GM12878 (cell line): ENCODE data around the gene CPSF3. TPM values are rescaled to one million over a fixed set of nuclear protein-coding genes. Genes with fewer than 3 reads are reported as not detected.

Experiments used
- ATAC-seq: fragments of 200-7000 bp; cut with Tn5 transposase; 3 replicates; pipeline ENCODE4 v1.9.1; 2020; ENCODE audit warnings: mild to moderate bottlenecking, moderate library complexity
- BruUV-seq: library from RNA; stranded (reverse); fragments of 400-500 nt; replicated peaks from 2 replicates; lab custom pipeline; 2021; lab: Mats Ljungman, UMichigan
- CTCF ChIA-PET: fragments of 300-600 bp; sonication (Branson Sonifier 250); formaldehyde crosslinking; extraction: SDS; loops from one replicate; lab custom pipeline; 2021; ENCODE audit warnings: inconsistent platforms; lab: Yijun Ruan, JAX
- POLR2A ChIA-PET: fragments of 350-600 bp; formaldehyde crosslinking; extraction: SDS; loops from one replicate; lab custom pipeline; 2021; ENCODE audit warnings: inconsistent platforms; lab: Charles Lee
- RAD21 ChIA-PET: fragments of 300-600 bp; sonication (Branson Sonifier 250); formaldehyde crosslinking; loops from one replicate; lab custom pipeline; 2023; ENCODE audit warnings: antibody characterized with exemption; ENCODE audit not compliant: unreplicated experiment; lab: Charles Lee
- SMC1A ChIA-PET: fragments of 300-600 bp; sonication (Branson Sonifier 250); formaldehyde crosslinking; loops from one replicate; lab custom pipeline; 2023; ENCODE audit not compliant: unreplicated experiment, uncharacterized antibody; lab: Charles Lee
- DNase-seq: peaks from one replicate; pipeline ENCODE4 v3.0.0-alpha.2; 2011; ENCODE audit warnings: low read depth, low spot score
- FAIRE-seq: peaks from 3 replicates; lab custom pipeline; 2011; peaks lifted over from hg19 to GRCh38; lab: Jason Lieb, UNC
- H2AFZ ChIP-seq: 2 replicates; pipeline ENCODE4 v1.6.0; 2011; ENCODE audit warnings: low read depth, low read length, control low read depth; ENCODE audit not compliant: control insufficient read depth
- H3K27ac ChIP-seq: 2 replicates; pipeline ENCODE4 v1.5.1; 2011; ENCODE audit warnings: control low read depth; ENCODE audit not compliant: control insufficient read depth, insufficient read depth
- H3K27me3 ChIP-seq, 2 experiments: replicated peaks in 1 of 2; 2 replicates each; pipeline versions ENCODE4 v1.6.0 to v1.6.1; 2011; ENCODE audit warnings: low read length in 1 of 2; ENCODE audit not compliant: control insufficient read depth in 2 of 2, insufficient read depth in 2 of 2
- H3K36me3 ChIP-seq, 2 experiments: 2 replicates each; pipeline ENCODE4 v1.5.1; 2011; ENCODE audit warnings: low read length in 1 of 2; ENCODE audit not compliant: control insufficient read depth in 2 of 2, insufficient read depth in 2 of 2
- H3K4me1 ChIP-seq: 2 replicates; pipeline ENCODE4 v1.6.1; 2011; ENCODE audit warnings: mild to moderate bottlenecking, low read length, moderate library complexity, mixed read lengths; ENCODE audit not compliant: control insufficient read depth, insufficient read depth
- H3K4me2 ChIP-seq: 2 replicates; pipeline ENCODE4 v1.6.0; 2011; ENCODE audit warnings: control low read depth; ENCODE audit not compliant: control insufficient read depth, insufficient read depth
- H3K4me3 ChIP-seq: fragments of 200-600 bp; sonication (generic); 2 replicates; pipeline ENCODE4 v1.5.1; 2016
- H3K79me2 ChIP-seq: 2 replicates; pipeline ENCODE4 v1.6.0; 2011; ENCODE audit warnings: low read length; ENCODE audit not compliant: control insufficient read depth, insufficient read depth
- H3K9ac ChIP-seq: 2 replicates; pipeline ENCODE4 v1.8.0; 2011; ENCODE audit warnings: low read length, control low read depth, mixed read lengths; ENCODE audit not compliant: control insufficient read depth, insufficient read depth
- H3K9me3 ChIP-seq: replicated peaks from 3 replicates; pipeline ENCODE4 v1.5.1; 2011; ENCODE audit warnings: mild to moderate bottlenecking, low read length; ENCODE audit not compliant: control insufficient read depth, insufficient read depth
- H4K20me1 ChIP-seq: 2 replicates; pipeline ENCODE4 v1.6.0; 2011; ENCODE audit not compliant: control insufficient read depth, insufficient read depth
- BCL11A ChIP-seq: IDR thresholded peaks from 2 replicates; pipeline ENCODE4 v1.6.1; 2011; ENCODE audit warnings: low read depth, low read length
- BRCA1 ChIP-seq: IDR thresholded peaks from 2 replicates; pipeline ENCODE4 v1.6.1; 2011; ENCODE audit warnings: low read depth, low read length, improper control_type of control experiment
- CBX3 ChIP-seq: fragments of 200-600 bp; sonication (generic); IDR thresholded peaks from 2 replicates; pipeline ENCODE4 v1.6.1; 2016; ENCODE audit warnings: low read depth, borderline replicate concordance
- CHD1 ChIP-seq: IDR thresholded peaks from 2 replicates; pipeline ENCODE4 v1.6.1; 2012; ENCODE audit warnings: low read depth, low read length, improper control_type of control experiment
- CHD4 ChIP-seq: fragments of 200-600 bp; sonication (generic); IDR thresholded peaks from 2 replicates; pipeline ENCODE4 v1.6.1; 2016; ENCODE audit warnings: mild to moderate bottlenecking
- EGR1 ChIP-seq, 2 experiments: IDR thresholded peaks; 1 replicate in 1 of 2; 2 replicates in 1 of 2; pipeline ENCODE4 v1.6.1; 2011 to 2012; ENCODE audit warnings: low read depth in 2 of 2, low read length in 2 of 2, borderline replicate concordance in 1 of 2, mild to moderate bottlenecking in 1 of 2, moderate library complexity in 1 of 2
- KLF5 ChIP-seq: fragments of 450-650 bp; IDR thresholded peaks from 2 replicates; pipeline ENCODE4 v1.6.1; 2014; ENCODE audit warnings: mild to moderate bottlenecking; ENCODE audit not compliant: partially characterized antibody
- NFIC ChIP-seq: IDR thresholded peaks from 2 replicates; pipeline ENCODE4 v1.6.1; 2012; ENCODE audit warnings: low read depth, mild to moderate bottlenecking, inconsistent platforms, low read length, moderate library complexity
- POLR2A ChIP-seq: IDR thresholded peaks from 2 replicates; pipeline ENCODE4 v1.6.1; 2011; ENCODE audit warnings: low read depth, mild to moderate bottlenecking, low read length
- POLR2AphosphoS2 ChIP-seq: IDR thresholded peaks from 2 replicates; pipeline ENCODE4 v1.6.1; 2011; ENCODE audit warnings: low read depth, mild to moderate bottlenecking, low read length, improper control_type of control experiment, moderate library complexity
- RAD21 ChIP-seq: IDR thresholded peaks from 2 replicates; pipeline ENCODE4 v1.6.1; 2011; ENCODE audit warnings: mild to moderate bottlenecking, low read depth, low read length, moderate library complexity; ENCODE audit not compliant: insufficient read depth
- RAD51 ChIP-seq: fragments of 450-650 bp; IDR thresholded peaks from 2 replicates; pipeline ENCODE4 v1.6.1; 2016; ENCODE audit warnings: moderate library complexity, mild to moderate bottlenecking, inconsistent platforms
- RB1 ChIP-seq: fragments of 450-650 bp; formaldehyde crosslinking; IDR thresholded peaks from 2 replicates; pipeline ENCODE4 v1.6.1; 2017; ENCODE audit warnings: mild to moderate bottlenecking, borderline replicate concordance
- SMAD1 ChIP-seq: fragments of 450-650 bp; IDR thresholded peaks from 2 replicates; pipeline ENCODE4 v1.6.1; 2018; ENCODE audit warnings: mild to moderate bottlenecking, low read depth; ENCODE audit not compliant: partially characterized antibody
- SP1 ChIP-seq: IDR thresholded peaks from one replicate; pipeline ENCODE4 v1.6.1; 2011; ENCODE audit warnings: low read depth, low read length
- SRF ChIP-seq, 2 experiments: IDR thresholded peaks; 2 replicates each; pipeline ENCODE4 v1.6.1; 2011; ENCODE audit warnings: low read depth in 2 of 2, low read length in 2 of 2, mild to moderate bottlenecking in 1 of 2, moderate library complexity in 1 of 2
- STAT3 ChIP-seq: IDR thresholded peaks from 2 replicates; pipeline ENCODE4 v1.6.1; 2011; ENCODE audit warnings: low read depth, low read length, improper control_type of control experiment
- ZZZ3 ChIP-seq: IDR thresholded peaks from 2 replicates; pipeline ENCODE4 v1.6.1; 2011; ENCODE audit warnings: low read depth; ENCODE audit not compliant: control insufficient read depth, insufficient read length
- WGBS: methylation state at CpG from one replicate; pipeline ENCODE4 v1.1.6; 2016; ENCODE audit warnings: low lambda C conversion rate; ENCODE audit not compliant: insufficient replicate concordance, insufficient coverage; ENCODE audit errors: missing lambda C conversion rate; 5-methylcytosine and 5-hydroxymethylcytosine counted together
- in situ Hi-C: fragments of 300-500 bp; cut with MboI; formaldehyde crosslinking; loops from 9 replicates; pipeline ENCODE4 v1.14.3; 2018; ENCODE audit warnings: mixed read lengths
- intact Hi-C: fragments of 100-400 bp; cut with micrococcal nuclease; formaldehyde crosslinking; loops from one replicate; pipeline ENCODE4 v1.14.2; 2022; ENCODE audit not compliant: unreplicated experiment
- polyA plus RNA-seq, 11 experiments: library from polyadenylated mRNA; depleted of rRNA in 4 of 11; unstranded in 6 of 11; stranded (reverse) in 5 of 11; fragments of >200 nt; fragmentation: Nextera tagmentation in 4 of 11; fragmentation: Illumina TruSeq in 1 of 11; extraction: Ambion mirVana in 4 of 11; extraction: Trizol in 1 of 11; gene quantifications; 1 replicate in 1 of 11; 2 replicates in 10 of 11; pipeline versions ENCODE4 v1.2.1 to v1.2.3, GENCODE V29; 2011 to 2016; ENCODE audit warnings: inconsistent platforms in 2 of 11, missing spikeins in 2 of 11, low read depth in 1 of 11
- total RNA-seq, 4 experiments: library from RNA; depleted of rRNA in 3 of 4; stranded (reverse); fragments of >200 nt in 3 of 4; fragmentation: Illumina TruSeq in 1 of 4; extraction: Trizol in 1 of 4; gene quantifications; 2 replicates each; pipeline versions ENCODE4 v1.2.1 to v1.2.3, GENCODE V29; 2013 to 2021

The CPSF3 gene
- total and polyA plus RNA-seq, 10 of the 15 experiments (the other 5 are each of a cell fraction or from before 2014, with no cell fraction given) = 34.5 to 108 (median 76.1) TPM

- WGBS = 91% methylated on average over 7 of the region's 7 CpGs
- RAD21 ChIA-PET = no interaction called here
- POLR2A ChIA-PET = interaction anchor here (1.0 kb wide), 1 partner anchor 9 kb away, joined by 3 read pairs; no protein-coding TSS in a partner anchor
- intact Hi-C loops (no loop called here), in situ Hi-C loops (no loop called here)
- Histone ChIP-seq H3K4me1 (no peaks in the 10 kb centered on the region), H4K20me1 (no peaks in the 10 kb centered on the region), H3K4me3 (no peak overlapping the region), H3K79me2 (no peaks in the 10 kb centered on the region; the same call in 1 of the 2 replicates), H3K27me3 (no peaks in the 10 kb centered on the region), H2AFZ (no peak overlapping the region), H3K27ac (no peak overlapping the region), H3K4me2 (no peak overlapping the region), H3K9ac (no peak overlapping the region), H3K9me3 (no peaks in the 10 kb centered on the region), H3K36me3 (peaks cover 3 to 16% of the 10 kb centered on the region in 2 experiments)
- CTCF ChIA-PET = no interaction called here
- ATAC-seq (no peak), DNase-seq (no peak), FAIRE-seq (no peak)
- TF ChIP-seq BRCA1 (no peak), SRF (IDR thresholded peaks at IDR 0.05; ENCODE audit: low read depth in 2 of 2, low read length in 2 of 2) (no peak), ZZZ3 (no peak), SP1 (no peak), POLR2A (no peak), CBX3 (no peak), RAD51 (no peak), POLR2AphosphoS2 (no peak), RAD21 (no peak), KLF5 (no peak), SMAD1 (no peak), NFIC (no peak), CHD4 (no peak), CHD1 (no peak), EGR1 (IDR thresholded peaks at IDR 0.05; ENCODE audit: borderline replicate concordance in 1 of 2, low read depth in 2 of 2, low read length in 2 of 2) (no peak), BCL11A (no peak), RB1 (no peak), STAT3 (no peak)
- SMC1A ChIA-PET = interaction anchor here (1.1 kb wide), 1 partner anchor 18 kb away, joined by 3 read pairs; no protein-coding TSS in a partner anchor
- BruUV-seq = no TSS peak
Observed at GRCh38 chr2:9412781-9413180, 10.7 kb upstream of the CPSF3 start.
